KMS-11 (cell line): ENCODE results near the gene BRCA2.

Experiments used
- H2AFZ ChIP-seq: fragments of 200-600 bp; sonication (generic); 2 replicates; pipeline ENCODE4 v1.6.1; 2016; ENCODE audit warnings: antibody characterized with exemption, mixed run types, low read depth
- H3K27ac ChIP-seq: fragments of 200-600 bp; sonication (generic); 2 replicates; pipeline ENCODE4 v1.6.1; 2016; ENCODE audit warnings: mild to moderate bottlenecking, mixed run types
- H3K27me3 ChIP-seq: fragments of 200-600 bp; sonication (generic); 2 replicates; pipeline ENCODE4 v1.6.1; 2017; ENCODE audit warnings: mild to moderate bottlenecking, low read depth, mixed run types, moderate library complexity; ENCODE audit not compliant: insufficient read depth
- H3K36me3 ChIP-seq: fragments of 200-600 bp; sonication (generic); 2 replicates; pipeline ENCODE4 v1.6.1; 2017; ENCODE audit warnings: mild to moderate bottlenecking, mixed run types; ENCODE audit not compliant: insufficient read depth
- H3K4me1 ChIP-seq: fragments of 200-600 bp; sonication (generic); 2 replicates; pipeline ENCODE4 v1.6.1; 2016; ENCODE audit warnings: mild to moderate bottlenecking, low read depth, mixed run types; ENCODE audit not compliant: poor library complexity, severe bottlenecking
- H3K4me2 ChIP-seq: fragments of 200-600 bp; sonication (generic); 2 replicates; pipeline ENCODE4 v1.7.0; 2016; ENCODE audit warnings: mild to moderate bottlenecking, mixed run types
- H3K4me3 ChIP-seq: fragments of 200-600 bp; sonication (generic); IDR thresholded peaks from 2 replicates; pipeline ENCODE4 v1.6.1; 2017; ENCODE audit warnings: low read depth, low read length, mixed read lengths; ENCODE audit not compliant: insufficient read depth
- H3K79me2 ChIP-seq: fragments of 200-600 bp; sonication (generic); 2 replicates; pipeline ENCODE4 v1.6.1; 2016; ENCODE audit warnings: low read depth, mixed run types; ENCODE audit not compliant: insufficient read depth
- H3K9ac ChIP-seq: fragments of 200-600 bp; sonication (generic); 2 replicates; pipeline ENCODE4 v1.6.1; 2016; ENCODE audit warnings: mild to moderate bottlenecking, mixed run types
- H4K20me1 ChIP-seq: fragments of 200-600 bp; sonication (generic); 2 replicates; pipeline ENCODE4 v1.6.1; 2016; ENCODE audit warnings: mild to moderate bottlenecking, mixed run types; ENCODE audit not compliant: insufficient read depth
- TF ChIP-seq, protein P1 (sequence below): fragments of 200-600 bp; sonication (generic); conservative IDR thresholded peaks from 2 replicates; pipeline ENCODE4 v1.6.1; 2017; ENCODE audit warnings: low read depth, mild to moderate bottlenecking, antibody characterized with exemption, low read length, moderate library complexity, mixed read lengths

BRCA2 gene

DNA sequence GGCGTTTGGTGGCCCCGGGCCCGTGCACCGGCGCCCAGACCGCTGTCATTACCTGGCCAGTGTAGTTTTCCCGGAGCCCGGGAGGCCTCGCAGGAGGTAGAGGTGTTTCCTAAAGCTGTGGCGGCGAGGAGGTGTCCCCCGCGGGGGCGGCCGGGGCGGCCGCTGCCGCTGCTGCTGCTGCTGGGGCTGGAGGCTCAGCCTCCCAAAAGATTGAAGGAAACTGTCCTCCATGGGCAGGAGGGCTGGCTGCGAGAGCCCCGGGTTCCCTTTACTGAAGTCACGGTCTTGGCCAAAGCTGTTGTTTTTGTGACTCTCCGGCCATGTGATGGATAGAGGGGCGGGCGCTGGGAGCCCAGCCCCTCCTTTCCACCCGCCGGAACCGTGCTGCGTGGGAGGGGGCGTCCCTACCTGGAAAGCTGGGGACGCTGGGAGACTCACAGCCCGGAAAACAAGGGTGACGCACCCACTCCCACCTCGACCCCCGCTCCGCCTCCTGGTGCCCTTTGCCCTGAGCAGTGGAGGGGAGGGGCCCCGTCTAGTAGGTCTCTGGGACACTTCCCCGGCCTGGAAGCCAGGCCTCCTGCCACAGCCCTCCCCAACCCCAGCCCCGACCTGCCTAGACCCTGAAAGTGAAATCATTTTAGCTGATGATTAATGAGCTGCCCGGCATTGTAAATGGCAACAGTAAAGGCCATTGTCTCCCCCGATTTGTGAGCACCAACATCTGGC lies 112.7 kb downstream of the BRCA2 start, which contains the start of gene N4BP2L1:
Gene N4BP2L1, minus strand, starts transcription at position 279 of the 729 bp plus-strand sequence. Its CDS starts 48 bp downstream, at position 231.
- peak within 1 kb of the TSS; percentile 92 for H3K4me2 ChIP-seq
- H3K4me3 ChIP-seq: no peak within 1 kb of the TSS
- H3K79me2 ChIP-seq: peaks cover 38% of the 10 kb centered on the region
- H3K4me1 ChIP-seq: peaks cover 34% of the 10 kb centered on the region
- TF ChIP-seq, protein P1, sequence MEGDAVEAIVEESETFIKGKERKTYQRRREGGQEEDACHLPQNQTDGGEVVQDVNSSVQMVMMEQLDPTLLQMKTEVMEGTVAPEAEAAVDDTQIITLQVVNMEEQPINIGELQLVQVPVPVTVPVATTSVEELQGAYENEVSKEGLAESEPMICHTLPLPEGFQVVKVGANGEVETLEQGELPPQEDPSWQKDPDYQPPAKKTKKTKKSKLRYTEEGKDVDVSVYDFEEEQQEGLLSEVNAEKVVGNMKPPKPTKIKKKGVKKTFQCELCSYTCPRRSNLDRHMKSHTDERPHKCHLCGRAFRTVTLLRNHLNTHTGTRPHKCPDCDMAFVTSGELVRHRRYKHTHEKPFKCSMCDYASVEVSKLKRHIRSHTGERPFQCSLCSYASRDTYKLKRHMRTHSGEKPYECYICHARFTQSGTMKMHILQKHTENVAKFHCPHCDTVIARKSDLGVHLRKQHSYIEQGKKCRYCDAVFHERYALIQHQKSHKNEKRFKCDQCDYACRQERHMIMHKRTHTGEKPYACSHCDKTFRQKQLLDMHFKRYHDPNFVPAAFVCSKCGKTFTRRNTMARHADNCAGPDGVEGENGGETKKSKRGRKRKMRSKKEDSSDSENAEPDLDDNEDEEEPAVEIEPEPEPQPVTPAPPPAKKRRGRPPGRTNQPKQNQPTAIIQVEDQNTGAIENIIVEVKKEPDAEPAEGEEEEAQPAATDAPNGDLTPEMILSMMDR: no peak
- H2AFZ ChIP-seq: peak within 1 kb of the TSS; percentile 75
- no peaks in the 10 kb centered on the region for H3K36me3 ChIP-seq
- H3K9ac ChIP-seq: peak within 1 kb of the TSS; percentile 74
- H3K27ac ChIP-seq: peak within 1 kb of the TSS; percentile 86
- H3K27me3 ChIP-seq: no peaks in the 10 kb centered on the region
- H4K20me1 ChIP-seq: no peaks in the 10 kb centered on the region

DNA sequence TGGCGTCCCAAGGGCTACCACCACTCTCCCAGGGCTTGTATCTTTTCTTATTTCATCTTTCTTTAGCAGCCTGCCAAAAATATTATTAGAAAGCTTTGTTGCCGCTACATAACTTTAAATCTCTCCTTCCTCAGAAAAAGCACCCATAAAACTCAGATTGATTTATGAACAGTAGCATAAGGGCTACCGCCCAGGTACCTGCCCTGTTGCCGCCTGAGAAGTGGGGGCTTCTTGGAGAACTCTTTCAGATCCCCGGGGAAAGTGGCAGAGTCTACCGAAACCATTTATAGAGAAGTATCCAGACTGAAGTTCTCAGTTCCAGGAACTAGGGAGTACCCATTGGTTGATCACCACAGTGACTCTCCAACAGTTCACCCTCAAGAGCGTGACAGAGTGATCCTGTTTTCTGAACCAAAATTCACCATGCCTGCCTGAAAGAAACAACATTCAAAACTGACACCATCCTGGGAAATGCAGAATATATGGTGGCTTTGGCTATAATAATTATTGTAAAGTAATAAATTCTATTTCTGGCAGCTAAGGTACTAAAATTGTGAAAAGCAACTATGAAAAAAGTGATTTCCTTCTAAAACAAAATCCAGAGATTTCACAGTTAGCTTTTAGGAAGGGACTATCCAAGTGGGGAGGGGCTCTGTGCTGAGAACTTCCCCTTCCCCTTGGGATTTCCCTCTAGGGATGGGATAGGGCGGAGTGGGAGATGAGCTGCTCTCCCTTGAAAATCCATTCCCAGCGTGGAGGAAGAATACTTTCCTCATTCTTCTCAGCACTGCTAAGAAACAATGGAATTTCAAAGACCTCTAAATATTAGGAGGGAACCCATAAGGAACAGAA lies 113.5 kb downstream of the BRCA2 start:
- Histone ChIP-seq H3K27ac (peak overlapping the region; percentile 86), H4K20me1 (no peaks in the 10 kb centered on the region), H3K4me3 (no peak overlapping the region), H3K4me1 (peaks cover 34% of the 10 kb centered on the region), H3K9ac (peak overlapping the region; percentile 74; the same call in 1 of the 2 replicates), H3K36me3 (no peaks in the 10 kb centered on the region), H3K4me2 (peak overlapping the region; percentile 67), H3K27me3 (no peaks in the 10 kb centered on the region), H2AFZ (peak overlapping the region; percentile 75), H3K79me2 (peaks cover 30% of the 10 kb centered on the region)
- TF ChIP-seq, protein P1: no peak

DNA sequence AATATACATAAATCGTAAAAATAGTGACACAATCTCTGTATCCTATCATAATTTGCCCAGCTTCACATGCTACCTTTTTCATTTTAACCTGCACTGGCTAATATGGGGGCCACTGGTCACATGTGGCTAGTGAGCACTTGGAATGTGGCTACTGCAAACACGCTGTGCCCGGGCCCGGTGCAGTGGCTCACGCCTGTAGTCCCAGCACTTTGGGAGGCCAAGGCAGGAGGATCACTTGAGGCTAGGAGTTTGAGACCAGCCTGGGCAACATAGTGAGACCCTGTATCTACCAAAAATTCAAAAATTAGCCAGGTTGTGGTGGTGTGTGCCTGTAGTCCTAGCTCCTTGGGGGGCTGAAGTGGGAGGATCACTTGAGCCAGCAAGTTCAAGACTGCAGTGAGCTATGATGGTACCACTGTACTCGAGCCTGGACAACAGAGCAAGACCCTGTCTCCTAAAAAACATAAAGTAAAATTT lies 114.2 kb downstream of the BRCA2 start:
- H3K79me2 ChIP-seq: peaks cover 24% of the 10 kb centered on the region
- peak overlapping the region; percentile 67; the same call in 1 of the 2 replicates for H3K4me2 ChIP-seq
- no peaks in the 10 kb centered on the region for H4K20me1 ChIP-seq
- no peak overlapping the region for H3K4me3 ChIP-seq
- no peaks in the 10 kb centered on the region for H3K36me3 ChIP-seq
- no peaks in the 10 kb centered on the region for H3K27me3 ChIP-seq
- H3K27ac ChIP-seq: no peak overlapping the region
- TF ChIP-seq, protein P1: no peak
- H3K4me1 ChIP-seq: peaks cover 34% of the 10 kb centered on the region
- H3K9ac ChIP-seq: no peak overlapping the region
- H2AFZ ChIP-seq: no peak overlapping the region

DNA sequence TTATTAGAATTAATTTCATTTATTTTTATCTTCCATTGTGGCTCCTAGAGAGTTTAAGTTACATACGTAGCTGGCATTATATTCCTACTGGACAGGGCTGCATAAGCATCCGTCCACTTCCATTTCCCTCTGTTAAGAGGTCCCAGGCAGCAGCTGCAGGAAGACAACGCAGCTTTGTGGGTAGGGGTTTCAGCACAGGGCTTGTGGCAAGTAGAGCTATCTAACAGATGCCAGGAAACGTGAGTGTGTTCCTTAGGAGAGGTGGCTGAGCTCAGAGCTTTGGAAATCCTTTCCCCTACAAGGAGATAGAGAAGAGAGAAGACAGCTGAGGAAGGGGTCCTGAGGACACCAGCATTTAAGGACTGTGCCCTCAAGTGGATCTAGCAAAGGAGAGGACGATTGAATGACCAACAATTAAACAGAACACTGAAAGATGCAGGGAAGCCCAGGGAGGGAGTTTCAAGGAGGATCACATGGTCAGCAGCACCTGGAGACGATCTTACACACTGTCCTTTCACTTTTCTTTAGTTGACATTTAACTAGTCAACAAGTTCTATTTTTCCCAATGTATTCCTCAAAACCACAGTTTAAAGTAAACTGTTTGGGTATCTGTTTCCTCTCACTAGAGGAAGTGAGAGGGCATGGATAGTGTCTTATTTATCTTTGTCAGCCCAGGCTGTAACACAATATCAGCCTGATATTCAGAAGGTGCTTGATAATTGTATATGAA lies 114.9 kb downstream of the BRCA2 start:
- Histone ChIP-seq H3K4me1 (peaks cover 28% of the 10 kb centered on the region), H3K4me3 (no peak overlapping the region), H3K79me2 (peaks cover 17% of the 10 kb centered on the region), H3K9ac (no peak overlapping the region), H3K36me3 (no peaks in the 10 kb centered on the region), H4K20me1 (no peaks in the 10 kb centered on the region), H2AFZ (no peak overlapping the region), H3K27ac (no peak overlapping the region), H3K27me3 (no peaks in the 10 kb centered on the region), H3K4me2 (no peak overlapping the region)
- TF ChIP-seq, protein P1: no peak
